ENCODE results near the gene ALKBH7.
A peak's percentile ranks its signal among the peaks of the same experiment; 100 is the strongest.

GRCh38 chr19:6393074-6393982 lies 20.7 kb downstream of the ALKBH7 start, which contains the start of gene GTF2F1:
- TF ChIP-seq CTCF (IDR thresholded peaks at IDR 0.05) (peak in 2 of 3 donors; percentile 12 to 53), POLR2A (IDR thresholded peaks at IDR 0.05) (peak; percentile 57)
